Measurements from ENCODE around the gene STK32B.

STK32B gene

DNA sequence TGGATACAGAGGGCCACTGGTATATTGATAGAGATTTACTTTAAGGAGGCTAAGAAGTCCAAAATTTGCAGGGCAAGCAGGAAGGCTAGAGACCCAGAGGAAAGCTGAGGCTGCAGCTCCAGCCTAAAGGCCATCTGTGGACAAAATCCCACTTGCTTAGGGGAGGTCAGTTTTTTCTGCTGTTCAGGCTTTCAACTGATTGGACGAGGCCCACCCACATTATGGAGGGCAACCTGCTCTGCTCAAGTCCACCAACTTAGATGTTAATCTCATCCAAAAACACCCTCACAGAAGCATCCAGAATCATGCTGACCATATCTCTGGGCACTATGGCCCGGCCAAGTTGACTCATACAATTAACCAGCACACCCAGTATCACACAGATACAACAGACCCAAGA is 480.8 kb downstream of the STK32B start:
- no peak for DNase-seq (ENCODE audit: low read depth)
- TF ChIP-seq, protein P1, sequence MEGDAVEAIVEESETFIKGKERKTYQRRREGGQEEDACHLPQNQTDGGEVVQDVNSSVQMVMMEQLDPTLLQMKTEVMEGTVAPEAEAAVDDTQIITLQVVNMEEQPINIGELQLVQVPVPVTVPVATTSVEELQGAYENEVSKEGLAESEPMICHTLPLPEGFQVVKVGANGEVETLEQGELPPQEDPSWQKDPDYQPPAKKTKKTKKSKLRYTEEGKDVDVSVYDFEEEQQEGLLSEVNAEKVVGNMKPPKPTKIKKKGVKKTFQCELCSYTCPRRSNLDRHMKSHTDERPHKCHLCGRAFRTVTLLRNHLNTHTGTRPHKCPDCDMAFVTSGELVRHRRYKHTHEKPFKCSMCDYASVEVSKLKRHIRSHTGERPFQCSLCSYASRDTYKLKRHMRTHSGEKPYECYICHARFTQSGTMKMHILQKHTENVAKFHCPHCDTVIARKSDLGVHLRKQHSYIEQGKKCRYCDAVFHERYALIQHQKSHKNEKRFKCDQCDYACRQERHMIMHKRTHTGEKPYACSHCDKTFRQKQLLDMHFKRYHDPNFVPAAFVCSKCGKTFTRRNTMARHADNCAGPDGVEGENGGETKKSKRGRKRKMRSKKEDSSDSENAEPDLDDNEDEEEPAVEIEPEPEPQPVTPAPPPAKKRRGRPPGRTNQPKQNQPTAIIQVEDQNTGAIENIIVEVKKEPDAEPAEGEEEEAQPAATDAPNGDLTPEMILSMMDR (IDR thresholded peaks at IDR 0.05; ENCODE audit: low read length, missing control alignments): no peak
- H3K4me3 ChIP-seq (replicated peaks; ENCODE audit: low read depth, low read length): no peak overlapping the region

- TF ChIP-seq, protein P1 (IDR thresholded peaks at IDR 0.05; ENCODE audit: low read length, missing control alignments): no peak
- no peak for DNase-seq (ENCODE audit: low read depth)
These were observed 488.3 kb downstream of the STK32B start for GRCh38 chr4:5539584-5539983.

GRCh38 chr4:5541169-5541568 is 489.9 kb downstream of the STK32B start:
- DNase-seq (ENCODE audit: low read depth): no peak
- no peak overlapping the region for H3K4me3 ChIP-seq (replicated peaks; ENCODE audit: low read depth, low read length)
- TF ChIP-seq, protein P1 (IDR thresholded peaks at IDR 0.05; ENCODE audit: low read length, missing control alignments): no peak

More at GRCh38 chr4:5539584-5539983, 488.3 kb downstream of the STK32B start:
- H3K4me3 ChIP-seq (replicated peaks; ENCODE audit: low read depth, low read length): no peak overlapping the region

DNA sequence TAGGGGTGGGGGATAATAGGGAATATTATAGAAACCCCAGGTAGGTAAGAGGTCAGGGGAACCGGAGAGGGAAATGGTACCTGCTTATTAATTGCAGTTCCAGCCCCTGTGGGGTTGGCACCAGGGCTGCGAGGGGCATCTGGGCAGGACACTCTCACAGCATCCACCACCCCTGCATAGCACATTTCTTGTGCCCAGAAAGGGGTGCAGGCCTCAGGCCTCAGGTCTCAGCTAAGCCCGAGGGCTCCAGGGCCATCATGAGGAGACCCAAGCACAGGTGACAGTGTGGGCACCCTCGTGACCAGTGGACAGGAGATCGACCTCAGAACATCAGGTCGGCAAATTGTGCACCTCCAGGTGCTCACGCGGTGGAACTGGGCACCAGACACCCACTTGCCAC is 492.4 kb downstream of the STK32B start:
- no peak for DNase-seq (ENCODE audit: low read depth)
- H3K4me3 ChIP-seq (replicated peaks; ENCODE audit: low read depth, low read length): no peak overlapping the region
- TF ChIP-seq, protein P1 (IDR thresholded peaks at IDR 0.05; ENCODE audit: low read length, missing control alignments): no peak

DNA sequence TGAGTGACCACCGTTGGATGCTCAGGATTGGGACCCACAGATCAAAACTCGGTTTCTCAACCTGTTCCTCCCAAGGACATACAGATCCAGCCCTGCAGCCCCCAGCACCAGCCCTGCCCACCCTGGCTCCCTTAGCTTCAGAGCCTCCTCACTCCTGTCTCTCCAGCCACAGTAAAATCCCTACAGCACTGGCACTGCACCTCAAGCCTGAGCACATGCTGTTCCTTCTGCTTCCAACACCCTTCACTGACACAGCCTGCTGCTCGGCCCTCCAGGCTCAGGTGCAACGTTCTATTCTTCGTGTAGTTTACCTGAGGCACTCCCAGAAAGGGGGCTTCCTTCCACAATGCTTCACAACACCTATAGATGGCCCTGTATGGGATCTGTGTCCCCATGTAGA is 493.5 kb downstream of the STK32B start:
- TF ChIP-seq, protein P1 (IDR thresholded peaks at IDR 0.05; ENCODE audit: low read length, missing control alignments): no peak
- no peak for DNase-seq (ENCODE audit: low read depth)
- no peak overlapping the region for H3K4me3 ChIP-seq (replicated peaks; ENCODE audit: low read depth, low read length)

DNA sequence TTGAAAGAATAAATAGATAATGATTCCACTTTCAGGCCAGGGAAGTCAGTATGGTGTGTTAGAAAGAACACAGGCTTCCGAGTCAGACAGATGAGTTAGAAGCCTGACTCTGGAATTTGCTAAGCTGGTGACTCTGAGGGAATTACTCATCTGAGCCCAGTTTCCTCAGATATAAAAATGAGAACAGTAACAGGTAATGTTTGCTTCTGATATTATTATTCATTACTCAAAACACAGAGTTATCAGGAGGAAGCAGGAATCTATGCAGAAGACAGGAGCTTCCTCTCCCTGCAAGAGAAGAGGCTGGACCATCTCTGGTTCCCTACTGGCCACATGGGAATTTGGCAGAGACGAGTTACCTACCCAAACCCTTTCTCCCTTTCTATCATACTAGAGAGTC is 494.0 kb downstream of the STK32B start:
- no peak overlapping the region for H3K4me3 ChIP-seq (replicated peaks; ENCODE audit: low read depth, low read length)
- TF ChIP-seq, protein P1 (IDR thresholded peaks at IDR 0.05; ENCODE audit: low read length, missing control alignments): no peak
- DNase-seq (ENCODE audit: low read depth): no peak

GRCh38 chr4:5547651-5548249 is 496.5 kb downstream of the STK32B start:
- no peak for DNase-seq (ENCODE audit: low read depth)
- TF ChIP-seq, protein P1 (IDR thresholded peaks at IDR 0.05; ENCODE audit: low read length, missing control alignments): no peak

More at GRCh38 chr4:5547651-5548249, 496.5 kb downstream of the STK32B start:
- H3K4me3 ChIP-seq (replicated peaks; ENCODE audit: low read depth, low read length): no peak overlapping the region
